SU-DHL-6 (cell line): ENCODE measurements around the gene SLC12A8.

Source experiments
- H2AFZ ChIP-seq: fragments of 200-600 bp; sonication (generic); 2 replicates; pipeline ENCODE4 v1.6.1; 2014; ENCODE audit warnings: low read depth, mild to moderate bottlenecking, moderate library complexity, mixed read lengths, antibody characterized with exemption, low read length; ENCODE audit not compliant: severe bottlenecking
- H3F3A ChIP-seq: fragments of 200-600 bp; shearing (Covaris generic); 2 replicates; pipeline ENCODE4 v1.6.0; 2016; ENCODE audit warnings: antibody characterized with exemption, mild to moderate bottlenecking; ENCODE audit not compliant: insufficient read depth
- H3K27ac ChIP-seq: fragments of 200-600 bp; sonication (generic); 2 replicates; pipeline ENCODE4 v1.5.1; 2016; ENCODE audit warnings: low read depth, mild to moderate bottlenecking, low read length, moderate library complexity, mixed read lengths
- H3K27me3 ChIP-seq: fragments of 200-600 bp; sonication (generic), shearing (Covaris generic); 2 replicates; pipeline ENCODE4 v1.6.0; 2014; ENCODE audit warnings: mild to moderate bottlenecking, low read length
- H3K36me3 ChIP-seq: fragments of 200-600 bp; sonication (generic); 2 replicates; pipeline ENCODE4 v1.6.1; 2014; ENCODE audit warnings: mild to moderate bottlenecking, low read length, mixed read lengths
- H3K4me2 ChIP-seq: fragments of 300-600, 200-600 bp; shearing (Covaris generic), sonication (generic); 2 replicates; pipeline ENCODE4 v1.6.0; 2014; ENCODE audit warnings: low read length, low read depth, mild to moderate bottlenecking; ENCODE audit not compliant: poor library complexity, severe bottlenecking
- H3K4me3 ChIP-seq: fragments of 200-600 bp; sonication (generic); 2 replicates; pipeline ENCODE4 v1.5.1; 2014; ENCODE audit warnings: antibody characterized with exemption, low read length, mild to moderate bottlenecking, mixed read lengths; ENCODE audit not compliant: insufficient read depth, poor library complexity, severe bottlenecking
- H3K79me2 ChIP-seq: fragments of 200-600 bp; sonication (generic); 2 replicates; pipeline ENCODE4 v1.6.1; 2014; ENCODE audit warnings: mild to moderate bottlenecking, low read length, moderate library complexity; ENCODE audit not compliant: insufficient read depth
- H3K9ac ChIP-seq: fragments of 200-600 bp; sonication (generic); 2 replicates; pipeline ENCODE4 v1.7.0; 2014; ENCODE audit warnings: mild to moderate bottlenecking, low read length
- H3K9me2 ChIP-seq: fragments of 200-600 bp; sonication (generic); replicated peaks from 2 replicates; pipeline ENCODE4 v1.6.1; 2014; ENCODE audit warnings: low read length; ENCODE audit not compliant: insufficient read depth
- H3K9me3 ChIP-seq: fragments of 200-600 bp; sonication (generic); 2 replicates; pipeline ENCODE4 v1.6.1; 2014; ENCODE audit warnings: low read length, mixed read lengths; ENCODE audit not compliant: insufficient read depth
- H4K20me1 ChIP-seq: fragments of 200-600 bp; sonication (generic); 2 replicates; pipeline ENCODE4 v1.6.1; 2014; ENCODE audit warnings: low read depth, mild to moderate bottlenecking, antibody characterized with exemption, low read length, moderate library complexity, mixed read lengths
- CTCF ChIP-seq: fragments of 200-600 bp; sonication (generic); IDR thresholded peaks from one replicate; pipeline ENCODE4 v1.5.1; 2017; ENCODE audit warnings: antibody characterized with exemption, mild to moderate bottlenecking, low read length, moderate library complexity; ENCODE audit not compliant: insufficient read depth, poor library complexity, severe bottlenecking
- EZH2phosphoT487 ChIP-seq: fragments of 200-600 bp; sonication (generic), shearing (Covaris generic); conservative IDR thresholded peaks from 2 replicates; pipeline ENCODE4 v1.6.1; 2018; ENCODE audit warnings: mild to moderate bottlenecking, antibody characterized with exemption, low read length, moderate library complexity, mixed read lengths

Gene SLC12A8

GRCh38 chr3:125240496-125240895 lies 27.9 kb upstream of the SLC12A8 start:
- Histone ChIP-seq H3K27me3 (no peaks in the 10 kb centered on the region), H3F3A (no peaks in the 10 kb centered on the region), H4K20me1 (no peaks in the 10 kb centered on the region), H3K36me3 (peaks cover 4% of the 10 kb centered on the region; the same call in 1 of the 2 replicates), H3K9ac (no peak overlapping the region), H3K4me2 (no peak overlapping the region), H3K27ac (no peak overlapping the region), H3K9me2 (no peaks in the 10 kb centered on the region), H3K9me3 (no peaks in the 10 kb centered on the region), H2AFZ (no peak overlapping the region), H3K79me2 (no peaks in the 10 kb centered on the region), H3K4me3 (no peak overlapping the region)
- no peak for TF ChIP-seq EZH2phosphoT487
- no peak for TF ChIP-seq CTCF

GRCh38 chr3:125239266-125239665 lies 26.7 kb upstream of the SLC12A8 start:
- Histone ChIP-seq H3K36me3 (peaks cover 10% of the 10 kb centered on the region), H2AFZ (no peak overlapping the region), H3K9me2 (no peaks in the 10 kb centered on the region), H3K79me2 (no peaks in the 10 kb centered on the region), H3F3A (no peaks in the 10 kb centered on the region), H3K9ac (no peak overlapping the region), H3K4me3 (no peak overlapping the region), H3K27ac (no peak overlapping the region), H3K4me2 (no peak overlapping the region), H3K27me3 (no peaks in the 10 kb centered on the region), H3K9me3 (no peaks in the 10 kb centered on the region), H4K20me1 (no peaks in the 10 kb centered on the region)
- TF ChIP-seq CTCF (no peak), EZH2phosphoT487 (no peak)

GRCh38 chr3:125238759-125239158 lies 26.2 kb upstream of the SLC12A8 start:
- Histone ChIP-seq H4K20me1 (no peaks in the 10 kb centered on the region), H3F3A (no peaks in the 10 kb centered on the region), H3K9ac (no peak overlapping the region), H3K79me2 (no peaks in the 10 kb centered on the region), H3K27ac (no peak overlapping the region), H2AFZ (no peak overlapping the region), H3K36me3 (peaks cover 13% of the 10 kb centered on the region), H3K4me2 (no peak overlapping the region), H3K4me3 (no peak overlapping the region), H3K27me3 (no peaks in the 10 kb centered on the region), H3K9me2 (no peaks in the 10 kb centered on the region), H3K9me3 (no peaks in the 10 kb centered on the region)
- TF ChIP-seq EZH2phosphoT487: no peak
- TF ChIP-seq CTCF: no peak
